HG03457 (cell line): ENCODE measurements around the gene PLEKHG7.
"Not testable (repeated sequence)": the region's sequence is repeated elsewhere in the genome, so short reads cannot be mapped to it uniquely, and the experiment has no call there.

Experiments used
- ATAC-seq: cut with Tn5 transposase; IDR thresholded peaks from one replicate; pipeline ENCODE4 v1.9.1; 2021; ENCODE audit warnings: moderate number of reproducible peaks; ENCODE audit not compliant: unreplicated experiment

PLEKHG7 gene

DNA sequence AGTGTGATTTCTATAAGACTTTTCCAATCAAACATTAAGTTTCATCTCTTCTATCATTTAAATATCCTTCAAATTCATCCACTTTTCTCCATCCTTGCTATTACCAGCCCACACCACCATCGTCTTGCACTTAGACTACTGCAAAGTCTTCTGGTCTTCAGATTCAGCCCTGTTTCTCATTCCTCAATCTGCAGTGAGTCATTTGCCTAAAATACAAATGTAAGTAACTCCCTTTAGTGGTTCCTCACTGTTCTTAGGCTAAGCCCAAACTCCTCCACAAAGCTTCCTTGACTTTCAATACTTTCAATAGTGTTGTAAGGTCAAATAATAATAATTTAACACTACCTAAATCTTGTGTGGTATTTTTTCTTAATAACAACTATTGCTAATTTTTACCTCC is 83.3 kb downstream of the PLEKHG7 start:
- no peak for ATAC-seq

GRCh38 chr12:92794356-92794755 is 91.6 kb downstream of the PLEKHG7 start:
- not testable (repeated sequence) for ATAC-seq

DNA sequence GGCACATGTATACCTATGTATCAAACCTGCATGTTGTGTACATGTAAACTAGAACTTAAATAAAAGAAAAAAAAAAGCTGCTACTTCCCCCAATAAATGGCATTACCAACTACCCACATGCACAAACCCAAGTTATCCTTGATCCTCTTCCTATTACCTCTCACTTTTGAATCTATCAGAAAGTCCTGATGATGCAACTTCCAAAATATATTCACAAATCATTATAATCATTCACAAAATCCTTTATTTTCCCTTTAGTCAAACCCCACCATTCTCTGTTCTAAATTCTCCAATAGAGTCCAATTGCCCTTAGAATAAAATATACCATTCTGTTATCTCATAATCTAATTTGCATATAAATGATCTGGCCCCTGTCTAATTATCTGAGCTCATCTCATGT is 92.0 kb downstream of the PLEKHG7 start:
- no peak for ATAC-seq

DNA sequence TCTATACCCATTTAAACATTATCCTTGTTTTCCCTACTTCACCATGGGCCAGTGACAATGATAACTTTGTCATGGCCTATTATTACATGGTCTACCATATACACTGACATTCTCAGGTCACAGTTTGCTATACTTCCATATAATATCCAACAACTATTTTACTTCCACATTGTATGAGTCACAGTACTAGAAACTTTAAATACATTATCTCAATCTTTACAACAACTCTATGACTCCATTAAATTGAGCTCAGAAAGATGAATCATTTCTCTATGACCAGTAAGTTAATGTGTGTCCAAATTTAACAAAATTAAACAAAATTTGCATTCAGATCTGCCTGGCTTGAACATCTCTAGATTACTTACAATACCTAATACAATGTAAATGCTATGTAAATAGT is 93.9 kb downstream of the PLEKHG7 start:
- no peak for ATAC-seq

DNA sequence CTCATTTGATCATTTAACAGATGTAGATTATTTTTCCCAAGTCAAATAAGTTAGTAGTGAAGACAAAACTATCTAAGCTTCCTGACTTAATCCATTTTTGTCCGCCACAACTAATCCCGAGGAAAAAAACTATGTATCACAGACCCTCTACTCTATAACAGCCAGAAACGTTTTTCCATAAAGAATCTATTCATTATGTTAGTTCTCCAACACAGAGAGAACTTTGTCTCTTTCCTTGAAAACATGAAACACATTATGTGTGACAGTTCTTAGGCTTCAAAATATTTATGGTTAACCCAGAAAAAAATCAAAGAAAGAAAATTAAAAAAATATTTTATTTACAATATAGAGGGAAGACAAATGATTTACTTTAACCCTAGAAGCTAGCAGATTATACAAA is 100.1 kb downstream of the PLEKHG7 start:
- no peak for ATAC-seq

DNA sequence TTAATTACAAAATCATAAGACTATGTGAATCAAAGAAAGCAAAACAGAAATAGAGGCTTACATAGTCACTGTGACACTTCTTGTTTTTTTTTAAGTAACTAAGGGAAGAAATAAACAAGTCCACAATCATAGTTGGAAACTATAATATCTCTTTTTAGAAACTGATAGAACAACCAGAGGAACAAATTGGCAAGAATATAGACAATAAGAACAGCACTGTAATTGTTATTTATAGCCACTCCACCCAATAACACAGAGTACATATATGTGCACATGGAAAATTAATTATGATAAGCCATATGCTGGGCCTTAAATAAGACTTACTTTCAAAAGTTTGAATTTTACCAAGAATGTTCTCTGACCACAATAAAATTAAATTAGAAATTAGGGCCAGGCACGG is 101.1 kb downstream of the PLEKHG7 start:
- no peak for ATAC-seq

- no peak for ATAC-seq
Measured at GRCh38 chr12:92810370-92810769, 107.6 kb downstream of the PLEKHG7 start.

DNA sequence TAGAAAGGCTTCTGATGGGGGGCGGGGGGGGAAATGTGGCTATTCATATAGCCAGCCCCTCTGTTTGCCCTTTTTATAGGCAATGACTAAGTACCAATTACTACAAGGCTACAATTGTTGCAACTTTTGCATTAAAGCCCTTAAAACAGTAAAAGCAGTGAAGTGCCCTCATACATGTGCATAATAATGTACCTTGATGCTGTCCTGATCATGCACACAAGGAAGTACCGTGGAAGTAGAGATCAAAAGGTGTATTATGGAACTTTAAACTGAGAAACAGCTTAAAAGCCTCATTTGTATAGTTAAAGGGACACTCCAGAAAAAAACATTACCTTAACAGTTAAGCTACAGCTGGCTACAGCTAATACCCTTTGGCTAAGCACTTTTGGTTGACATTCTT is 111.8 kb downstream of the PLEKHG7 start:
- no peak for ATAC-seq

GRCh38 chr12:92821142-92821541 is 118.4 kb downstream of the PLEKHG7 start:
- ATAC-seq: no peak
